Medulla oblongata (tissue), 1 donor: ENCODE data around the gene AMPH.
A peak's percentile ranks its signal among the peaks of the same experiment; 100 is the strongest.
"Not testable (repeated sequence)": the region's sequence is repeated elsewhere in the genome, so short reads cannot be mapped to it uniquely, and the experiment has no call there.

Experiments used
- DNase-seq: peaks from one replicate; pipeline ENCODE4 v3.0.0-alpha.2; 2015; ENCODE audit errors: extremely low spot score

Gene AMPH

GRCh38 chr7:38395921-38396552 lies 235.1 kb downstream of the AMPH start:
- not testable (repeated sequence) for DNase-seq

GRCh38 chr7:38394660-38395059 lies 236.5 kb downstream of the AMPH start:
- peak; percentile 53 for DNase-seq

GRCh38 chr7:38393874-38394273 lies 237.3 kb downstream of the AMPH start:
- no peak for DNase-seq

- no peak for DNase-seq
Observed at GRCh38 chr7:38391751-38392150, 239.4 kb downstream of the AMPH start.

GRCh38 chr7:38385682-38386081 lies 245.5 kb downstream of the AMPH start:
- no peak for DNase-seq

- no peak for DNase-seq
Observed at GRCh38 chr7:38383281-38383680, 247.9 kb downstream of the AMPH start.

- DNase-seq, result no peak
Observed at GRCh38 chr7:38382684-38383083, 248.5 kb downstream of the AMPH start.

- no peak for DNase-seq
Observed at GRCh38 chr7:38375453-38375852, 255.7 kb downstream of the AMPH start.

GRCh38 chr7:38374507-38374906 lies 256.7 kb downstream of the AMPH start:
- peak; percentile 63 for DNase-seq

GRCh38 chr7:38373155-38373554 lies 258.0 kb downstream of the AMPH start:
- DNase-seq, result no peak

- no peak for DNase-seq
Observed at GRCh38 chr7:38372290-38372689, 258.9 kb downstream of the AMPH start.

GRCh38 chr7:38369816-38370493 lies 261.2 kb downstream of the AMPH start:
- peak; percentile 95 for DNase-seq

GRCh38 chr7:38368191-38368605 lies 263.0 kb downstream of the AMPH start:
- DNase-seq, result peak; percentile 66

GRCh38 chr7:38367301-38367890 lies 263.8 kb downstream of the AMPH start:
- no peak for DNase-seq

GRCh38 chr7:38363379-38363778 lies 267.8 kb downstream of the AMPH start:
- DNase-seq, result not testable (repeated sequence)

GRCh38 chr7:38362611-38363237 lies 268.4 kb downstream of the AMPH start:
- DNase-seq, result not testable (repeated sequence)

- no peak for DNase-seq
Observed at GRCh38 chr7:38360776-38361175, 270.4 kb downstream of the AMPH start.

- DNase-seq, result peak; percentile 79
Observed at GRCh38 chr7:38359071-38359601, 272.0 kb downstream of the AMPH start.

- DNase-seq, result not testable (repeated sequence)
Observed at GRCh38 chr7:38358273-38358831, 272.8 kb downstream of the AMPH start.

GRCh38 chr7:38354271-38354851 lies 276.8 kb downstream of the AMPH start:
- peak; percentile 34 for DNase-seq

- DNase-seq, result not testable (repeated sequence)
Observed at GRCh38 chr7:38353431-38353881, 277.7 kb downstream of the AMPH start.

- no peak for DNase-seq
Observed at GRCh38 chr7:38351601-38352000, 279.6 kb downstream of the AMPH start.
